Stomach (tissue), 4 donors: ENCODE measurements around the gene FER1L5.

Experiments used
- EP300 ChIP-seq: sonication (generic); formaldehyde crosslinking; IDR thresholded peaks from one replicate; pipeline ENCODE4 v1.6.1; 2017; ENCODE audit warnings: antibody characterized with exemption
- TF ChIP-seq, protein P1 (sequence below), 7 experiments: fragments of 450-650 bp in 4 of 7; fragments of 200-600 bp in 3 of 7; sonication (generic) in 3 of 7; IDR thresholded peaks; one replicate each; pipeline ENCODE4 v1.5.1; 2016 to 2019; ENCODE audit warnings: antibody characterized with exemption in 7 of 7, control low read depth in 2 of 7, mild to moderate bottlenecking in 1 of 7

GRCh38 chr2:96734880-96735583 is 92.5 kb downstream of the FER1L5 start:
- TF ChIP-seq, protein P1, sequence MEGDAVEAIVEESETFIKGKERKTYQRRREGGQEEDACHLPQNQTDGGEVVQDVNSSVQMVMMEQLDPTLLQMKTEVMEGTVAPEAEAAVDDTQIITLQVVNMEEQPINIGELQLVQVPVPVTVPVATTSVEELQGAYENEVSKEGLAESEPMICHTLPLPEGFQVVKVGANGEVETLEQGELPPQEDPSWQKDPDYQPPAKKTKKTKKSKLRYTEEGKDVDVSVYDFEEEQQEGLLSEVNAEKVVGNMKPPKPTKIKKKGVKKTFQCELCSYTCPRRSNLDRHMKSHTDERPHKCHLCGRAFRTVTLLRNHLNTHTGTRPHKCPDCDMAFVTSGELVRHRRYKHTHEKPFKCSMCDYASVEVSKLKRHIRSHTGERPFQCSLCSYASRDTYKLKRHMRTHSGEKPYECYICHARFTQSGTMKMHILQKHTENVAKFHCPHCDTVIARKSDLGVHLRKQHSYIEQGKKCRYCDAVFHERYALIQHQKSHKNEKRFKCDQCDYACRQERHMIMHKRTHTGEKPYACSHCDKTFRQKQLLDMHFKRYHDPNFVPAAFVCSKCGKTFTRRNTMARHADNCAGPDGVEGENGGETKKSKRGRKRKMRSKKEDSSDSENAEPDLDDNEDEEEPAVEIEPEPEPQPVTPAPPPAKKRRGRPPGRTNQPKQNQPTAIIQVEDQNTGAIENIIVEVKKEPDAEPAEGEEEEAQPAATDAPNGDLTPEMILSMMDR (IDR thresholded peaks at IDR 0.05) = no peak
- TF ChIP-seq EP300 = no peak
